Measurements from ENCODE around the gene SBK2.

DNA sequence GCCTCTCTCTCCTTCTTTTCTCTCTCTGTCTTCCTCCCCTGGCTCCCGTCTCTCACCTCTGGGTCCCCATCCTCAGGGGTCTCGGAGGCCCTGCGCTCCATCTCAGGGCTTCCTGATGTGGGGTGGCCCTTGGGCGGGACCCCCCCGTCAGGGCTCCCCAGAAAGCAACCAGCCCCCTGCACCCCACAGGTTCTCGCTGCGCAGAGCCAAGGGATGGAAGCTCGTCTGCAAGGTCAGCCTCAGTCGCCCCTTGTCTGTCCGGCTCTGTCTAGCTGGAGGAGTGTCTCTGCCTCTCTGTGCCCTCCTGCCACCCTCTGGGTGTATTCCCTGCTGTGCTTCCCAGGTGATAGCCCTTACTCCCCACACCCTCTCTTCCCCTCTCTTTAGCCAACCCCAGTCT, 8.5 kb upstream of the SBK2 start, which contains the start of gene SBK3:
- no peak for TF ChIP-seq CTCF (IDR thresholded peaks at IDR 0.05; ENCODE audit: borderline replicate concordance, extremely low read depth, low read length, poor library complexity, severe bottlenecking)
- no peak for TF ChIP-seq EZH2 (IDR thresholded peaks at IDR 0.05; ENCODE audit: borderline replicate concordance, low read depth, low read length, severe bottlenecking)
